DOHH2 (cell line): ENCODE results near the gene BPHL.

Experiments
- H3F3A ChIP-seq: fragments of 200-600 bp; sonication (generic), shearing (Covaris generic); 2 replicates; pipeline ENCODE4 v1.6.0; 2016; ENCODE audit warnings: antibody characterized with exemption, mild to moderate bottlenecking; ENCODE audit not compliant: control insufficient read depth, insufficient read depth
- H3K27ac ChIP-seq: fragments of 200-600 bp; sonication (generic); 2 replicates; pipeline ENCODE4 v1.5.1; 2014; ENCODE audit warnings: low read depth, mild to moderate bottlenecking, low read length, moderate library complexity
- H3K27me3 ChIP-seq: fragments of 200-600 bp; sonication (generic); 2 replicates; pipeline ENCODE4 v1.6.1; 2014; ENCODE audit warnings: mild to moderate bottlenecking, low read length, mixed read lengths; ENCODE audit not compliant: control insufficient read depth
- H3K36me3 ChIP-seq: fragments of 200-600 bp; sonication (generic); 2 replicates; pipeline ENCODE4 v1.6.1; 2014; ENCODE audit warnings: mild to moderate bottlenecking, low read length, moderate library complexity, mixed read lengths; ENCODE audit not compliant: control insufficient read depth
- H3K4me1 ChIP-seq: fragments of 200-600 bp; sonication (generic); 2 replicates; pipeline ENCODE4 v1.6.1; 2014; ENCODE audit warnings: mild to moderate bottlenecking, low read length, mixed read lengths; ENCODE audit not compliant: control insufficient read depth
- H3K4me2 ChIP-seq: fragments of 200-600 bp; sonication (generic); 2 replicates; pipeline ENCODE4 v1.6.0; 2014; ENCODE audit warnings: mild to moderate bottlenecking, low read length, moderate library complexity
- H3K4me3 ChIP-seq: fragments of 200-600 bp; sonication (generic); 2 replicates; pipeline ENCODE4 v1.5.1; 2014; ENCODE audit warnings: mild to moderate bottlenecking, low read length, mixed read lengths
- H3K79me2 ChIP-seq: fragments of 200-600 bp; sonication (generic); 2 replicates; pipeline ENCODE4 v1.6.1; 2014; ENCODE audit warnings: mild to moderate bottlenecking, low read length, mixed read lengths; ENCODE audit not compliant: control insufficient read depth
- H3K9me2 ChIP-seq: fragments of 200-600 bp; sonication (generic); replicated peaks from 2 replicates; pipeline ENCODE4 v1.6.1; 2014; ENCODE audit warnings: mild to moderate bottlenecking, low read length, mixed read lengths; ENCODE audit not compliant: control insufficient read depth
- H3K9me3 ChIP-seq: fragments of 200-600 bp; sonication (generic); 2 replicates; pipeline ENCODE4 v1.6.1; 2014; ENCODE audit warnings: antibody characterized with exemption, low read length, mixed read lengths; ENCODE audit not compliant: control insufficient read depth, insufficient read depth
- H4K20me1 ChIP-seq: fragments of 200-600 bp; sonication (generic); 2 replicates; pipeline ENCODE4 v1.6.0; 2014; ENCODE audit warnings: low read depth, mild to moderate bottlenecking, antibody characterized with exemption, low read length, moderate library complexity; ENCODE audit not compliant: control insufficient read depth, insufficient read depth
- CTCF ChIP-seq: fragments of 200-600 bp; sonication (generic); IDR thresholded peaks from one replicate; pipeline ENCODE4 v1.5.1; 2014; ENCODE audit warnings: antibody characterized with exemption, mild to moderate bottlenecking, low read depth, low read length; ENCODE audit not compliant: poor library complexity, severe bottlenecking
- EZH2phosphoT487 ChIP-seq: fragments of 200-600 bp; sonication (generic); IDR thresholded peaks from 2 replicates; pipeline ENCODE4 v1.6.1; 2017; ENCODE audit warnings: borderline replicate concordance, mild to moderate bottlenecking, antibody characterized with exemption, low read length, moderate library complexity, mixed read lengths

Gene BPHL

GRCh38 chr6:3124667-3125066 is 6.2 kb downstream of the BPHL start:
- Histone ChIP-seq H3K27ac (peak overlapping the region; percentile 34), H3K9me3 (no peaks in the 10 kb centered on the region), H3K4me1 (peaks cover 59% of the 10 kb centered on the region), H3K36me3 (peaks cover 16% of the 10 kb centered on the region), H3F3A (peaks cover 13% of the 10 kb centered on the region), H4K20me1 (no peaks in the 10 kb centered on the region), H3K79me2 (no peaks in the 10 kb centered on the region), H3K4me2 (peak overlapping the region; percentile 34), H3K9me2 (no peaks in the 10 kb centered on the region), H3K27me3 (no peaks in the 10 kb centered on the region), H3K4me3 (peak overlapping the region; percentile 29)
- TF ChIP-seq EZH2phosphoT487 (no peak), CTCF (no peak)

GRCh38 chr6:3125815-3126214 is 7.3 kb downstream of the BPHL start:
- Histone ChIP-seq H3K4me3 (no peak overlapping the region), H3K79me2 (no peaks in the 10 kb centered on the region), H3F3A (peaks cover 13% of the 10 kb centered on the region), H3K4me2 (peak overlapping the region; percentile 34), H4K20me1 (no peaks in the 10 kb centered on the region), H3K36me3 (peaks cover 26% of the 10 kb centered on the region), H3K4me1 (peaks cover 49% of the 10 kb centered on the region), H3K9me2 (no peaks in the 10 kb centered on the region), H3K27me3 (no peaks in the 10 kb centered on the region), H3K9me3 (no peaks in the 10 kb centered on the region), H3K27ac (peak overlapping the region; percentile 34)
- TF ChIP-seq CTCF (no peak), EZH2phosphoT487 (no peak)

GRCh38 chr6:3128356-3129108 is 10.0 kb downstream of the BPHL start:
- no peak overlapping the region for H3K4me3 ChIP-seq
- no peaks in the 10 kb centered on the region for H3K9me2 ChIP-seq
- peaks cover 9% of the 10 kb centered on the region for H3F3A ChIP-seq
- no peaks in the 10 kb centered on the region for H4K20me1 ChIP-seq
- TF ChIP-seq CTCF, result no peak
- TF ChIP-seq EZH2phosphoT487, result no peak
- H3K36me3 ChIP-seq, result peaks cover 30% of the 10 kb centered on the region
- no peak overlapping the region for H3K27ac ChIP-seq
- H3K79me2 ChIP-seq, result no peaks in the 10 kb centered on the region
- no peaks in the 10 kb centered on the region for H3K9me3 ChIP-seq
- no peaks in the 10 kb centered on the region for H3K27me3 ChIP-seq
- H3K4me2 ChIP-seq, result peak overlapping the region; percentile 29; the same call in 1 of the 2 replicates
- peaks cover 46% of the 10 kb centered on the region for H3K4me1 ChIP-seq
